Glutamatergic neuron (in vitro differentiated cells): ENCODE measurements around the gene ZDHHC17. TPM values are rescaled to one million over a fixed set of nuclear protein-coding genes. Genes with fewer than 3 reads are reported as not detected.

Experiments used
- DNase-seq: peaks from one replicate; pipeline ENCODE4 v3.0.0; 2022
- H3K27ac Mint-ChIP-seq: one replicate; pipeline ENCODE4 v1.8.0; 2020; ENCODE audit warnings: mild to moderate bottlenecking, mixed read lengths, inconsistent platforms; ENCODE audit not compliant: unreplicated experiment
- H3K27me3 Mint-ChIP-seq: one replicate; pipeline ENCODE4 v1.8.0; 2020; ENCODE audit warnings: mild to moderate bottlenecking, moderate library complexity, mixed read lengths, inconsistent platforms; ENCODE audit not compliant: unreplicated experiment
- H3K36me3 Mint-ChIP-seq: one replicate; pipeline ENCODE4 v1.8.0; 2020; ENCODE audit warnings: mild to moderate bottlenecking, mixed read lengths, inconsistent platforms; ENCODE audit not compliant: unreplicated experiment
- H3K4me1 Mint-ChIP-seq: one replicate; pipeline ENCODE4 v1.8.0; 2020; ENCODE audit warnings: mild to moderate bottlenecking, low read depth, mixed read lengths, inconsistent platforms; ENCODE audit not compliant: unreplicated experiment
- H3K4me3 Mint-ChIP-seq: one replicate; pipeline ENCODE4 v1.8.0; 2020; ENCODE audit warnings: mild to moderate bottlenecking, mixed read lengths, inconsistent platforms; ENCODE audit not compliant: unreplicated experiment
- H3K9me3 Mint-ChIP-seq: one replicate; pipeline ENCODE4 v1.8.0; 2020; ENCODE audit warnings: mild to moderate bottlenecking, moderate library complexity, mixed read lengths, inconsistent platforms; ENCODE audit not compliant: unreplicated experiment
- total RNA-seq: library from RNA; stranded (reverse); fragmentation: NEBNext Ultra II Directional; extraction: Animal tissue kit (Norgen Biotek cat#: 25700); gene quantifications from one replicate; pipeline ENCODE4 v1.2.1, GENCODE V29; 2021; ENCODE audit not compliant: unreplicated experiment
- TF ChIP-seq, protein P1 (sequence below): fragments of 200-600 bp; sonication (generic); IDR thresholded peaks from one replicate; pipeline ENCODE4 v1.5.0; 2021; ENCODE audit not compliant: partially characterized antibody, unreplicated experiment

ZDHHC17 gene
- total RNA-seq, 1 donor from 2014 or later: 95.5 TPM

DNA sequence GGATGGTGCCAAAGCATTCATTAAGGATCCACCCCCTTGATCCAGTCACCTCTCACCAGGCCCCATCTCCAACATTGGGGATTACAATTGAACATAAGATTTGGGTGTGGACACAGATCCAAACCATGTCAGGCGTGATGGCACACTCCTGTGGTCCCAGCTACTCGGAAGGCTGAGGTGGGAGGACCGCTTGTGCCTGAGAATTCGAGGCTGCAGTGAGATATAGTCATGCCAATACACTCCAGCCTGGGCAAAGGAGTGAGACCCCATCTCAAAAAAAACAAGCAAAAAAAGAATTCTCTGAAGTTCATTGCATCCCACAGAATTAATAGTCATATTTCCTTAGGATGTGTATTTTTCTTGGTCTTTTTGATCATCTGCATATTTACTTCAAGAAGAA is 34.9 kb downstream of the ZDHHC17 start:
- Mint-ChIP-seq H3K27me3 (peaks cover 2% of the 10 kb centered on the region), H3K4me3 (no peak overlapping the region), H3K4me1 (peaks cover 5% of the 10 kb centered on the region), H3K36me3 (peaks cover 10% of the 10 kb centered on the region), H3K9me3 (peaks cover 2% of the 10 kb centered on the region), H3K27ac (no peak overlapping the region)
- DNase-seq: no peak
- TF ChIP-seq, protein P1, sequence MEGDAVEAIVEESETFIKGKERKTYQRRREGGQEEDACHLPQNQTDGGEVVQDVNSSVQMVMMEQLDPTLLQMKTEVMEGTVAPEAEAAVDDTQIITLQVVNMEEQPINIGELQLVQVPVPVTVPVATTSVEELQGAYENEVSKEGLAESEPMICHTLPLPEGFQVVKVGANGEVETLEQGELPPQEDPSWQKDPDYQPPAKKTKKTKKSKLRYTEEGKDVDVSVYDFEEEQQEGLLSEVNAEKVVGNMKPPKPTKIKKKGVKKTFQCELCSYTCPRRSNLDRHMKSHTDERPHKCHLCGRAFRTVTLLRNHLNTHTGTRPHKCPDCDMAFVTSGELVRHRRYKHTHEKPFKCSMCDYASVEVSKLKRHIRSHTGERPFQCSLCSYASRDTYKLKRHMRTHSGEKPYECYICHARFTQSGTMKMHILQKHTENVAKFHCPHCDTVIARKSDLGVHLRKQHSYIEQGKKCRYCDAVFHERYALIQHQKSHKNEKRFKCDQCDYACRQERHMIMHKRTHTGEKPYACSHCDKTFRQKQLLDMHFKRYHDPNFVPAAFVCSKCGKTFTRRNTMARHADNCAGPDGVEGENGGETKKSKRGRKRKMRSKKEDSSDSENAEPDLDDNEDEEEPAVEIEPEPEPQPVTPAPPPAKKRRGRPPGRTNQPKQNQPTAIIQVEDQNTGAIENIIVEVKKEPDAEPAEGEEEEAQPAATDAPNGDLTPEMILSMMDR: no peak

DNA sequence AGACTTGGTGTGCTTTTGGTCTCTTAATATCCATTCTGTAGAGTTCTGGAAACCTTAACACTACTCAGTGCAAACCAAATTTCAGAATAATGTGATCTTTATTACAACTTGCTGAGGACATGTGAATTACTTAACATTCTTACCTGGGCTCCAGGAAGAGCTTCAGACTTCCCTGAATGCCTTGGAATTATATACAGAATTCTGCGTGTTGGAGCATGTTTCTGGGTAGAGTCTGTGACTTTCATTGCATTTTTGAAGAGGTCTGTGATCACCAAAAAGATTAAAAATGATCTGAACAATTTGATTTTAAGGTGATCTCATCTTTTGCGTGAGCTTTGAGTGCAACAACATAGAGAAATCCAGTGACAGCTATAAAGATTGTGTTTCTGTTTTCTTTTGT is 35.4 kb downstream of the ZDHHC17 start:
- peaks cover 10% of the 10 kb centered on the region for H3K36me3 Mint-ChIP-seq

GRCh38 chr12:76802060-76802459 is 38.1 kb downstream of the ZDHHC17 start:
- no peaks in the 10 kb centered on the region for H3K4me1 Mint-ChIP-seq
- H3K9me3 Mint-ChIP-seq: peaks cover 2% of the 10 kb centered on the region
- TF ChIP-seq, protein P1: no peak
- no peak for DNase-seq
- H3K27me3 Mint-ChIP-seq: peaks cover 2% of the 10 kb centered on the region
- H3K4me3 Mint-ChIP-seq: no peak overlapping the region
- H3K27ac Mint-ChIP-seq: no peak overlapping the region
- peaks cover 10% of the 10 kb centered on the region for H3K36me3 Mint-ChIP-seq

More for the DNA sequence above, 35.4 kb downstream of the ZDHHC17 start:
- no peak overlapping the region for H3K4me3 Mint-ChIP-seq
- peaks cover 2% of the 10 kb centered on the region for H3K27me3 Mint-ChIP-seq
- H3K9me3 Mint-ChIP-seq: peaks cover 2% of the 10 kb centered on the region
- DNase-seq: no peak
- TF ChIP-seq, protein P1: no peak
- no peak overlapping the region for H3K27ac Mint-ChIP-seq
- peaks cover 5% of the 10 kb centered on the region for H3K4me1 Mint-ChIP-seq

DNA sequence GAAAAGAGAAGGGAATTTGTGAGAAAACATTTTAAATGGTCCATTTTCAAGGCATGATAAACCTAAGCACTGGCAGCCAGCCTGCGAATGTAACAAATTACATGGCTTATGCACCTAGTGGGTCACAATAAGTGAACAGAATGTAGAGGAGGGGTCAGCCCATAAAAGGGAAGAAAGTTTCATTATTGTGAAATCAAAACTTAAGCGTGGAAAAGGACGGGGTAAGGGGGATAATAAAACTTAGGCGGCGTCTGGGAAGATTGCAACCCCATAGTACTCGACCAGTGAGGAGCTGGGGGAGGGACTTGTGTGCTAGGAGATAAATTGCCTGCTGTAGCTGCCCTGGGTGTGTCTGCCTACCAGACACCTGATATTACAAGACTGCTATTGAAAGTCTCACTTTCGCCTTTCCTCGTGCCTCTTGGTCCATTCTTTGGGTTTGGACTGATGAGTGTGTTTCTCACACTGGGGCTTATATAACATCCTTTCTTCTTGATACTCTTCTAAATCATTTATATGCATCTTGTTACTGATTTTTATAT is 40.6 kb downstream of the ZDHHC17 start:
- no peak overlapping the region for H3K27ac Mint-ChIP-seq
- H3K27me3 Mint-ChIP-seq: peaks cover 2% of the 10 kb centered on the region
- H3K4me3 Mint-ChIP-seq: no peak overlapping the region
- no peaks in the 10 kb centered on the region for H3K4me1 Mint-ChIP-seq
- TF ChIP-seq, protein P1: no peak
- H3K36me3 Mint-ChIP-seq: peaks cover 10% of the 10 kb centered on the region
- H3K9me3 Mint-ChIP-seq: peaks cover 2% of the 10 kb centered on the region
- DNase-seq: no peak

GRCh38 chr12:76810671-76811419 is 46.9 kb downstream of the ZDHHC17 start:
- TF ChIP-seq, protein P1: no peak
- no peak for DNase-seq
- no peaks in the 10 kb centered on the region for H3K27me3 Mint-ChIP-seq
- H3K9me3 Mint-ChIP-seq: no peaks in the 10 kb centered on the region
- no peaks in the 10 kb centered on the region for H3K4me1 Mint-ChIP-seq
- no peak overlapping the region for H3K4me3 Mint-ChIP-seq
- no peak overlapping the region for H3K27ac Mint-ChIP-seq
- no peaks in the 10 kb centered on the region for H3K36me3 Mint-ChIP-seq
